Endothelial cell of umbilical vein (primary cell): ENCODE results near the gene NLRC3.

ENCODE experiments used
- CTCF ChIP-seq, 2 donors: IDR thresholded peaks; 1 replicate in 1 of 2; 2 replicates in 1 of 2; pipeline ENCODE4 v1.5.1; 2011; ENCODE audit warnings: low read length in 2 of 2, mild to moderate bottlenecking in 2 of 2, moderate library complexity in 2 of 2, control low read depth in 1 of 2, inconsistent platforms in 1 of 2, low read depth in 1 of 2; ENCODE audit not compliant: insufficient read depth in 1 of 2; ENCODE audit errors: extremely low read depth in 1 of 2
- EZH2 ChIP-seq: IDR thresholded peaks from 2 replicates; pipeline ENCODE4 v1.6.1; 2012; ENCODE audit warnings: borderline replicate concordance, low read depth, mild to moderate bottlenecking, moderate library complexity, low read length, inconsistent platforms; ENCODE audit not compliant: severe bottlenecking
- FOS ChIP-seq: IDR thresholded peaks from 2 replicates; pipeline ENCODE4 v1.6.1; 2011; ENCODE audit warnings: mild to moderate bottlenecking, low read length, moderate library complexity, borderline replicate concordance; ENCODE audit not compliant: insufficient read depth
- GATA2 ChIP-seq: IDR thresholded peaks from 2 replicates; pipeline ENCODE4 v1.7.0; 2011; ENCODE audit warnings: low read depth, mild to moderate bottlenecking, moderate library complexity, mixed read lengths, low read length; ENCODE audit not compliant: insufficient read length, insufficient read depth
- JUN ChIP-seq: IDR thresholded peaks from 2 replicates; pipeline ENCODE4 v1.6.1; 2011; ENCODE audit warnings: borderline replicate concordance, low read depth; ENCODE audit not compliant: insufficient read length, insufficient read depth
- MAX ChIP-seq: IDR thresholded peaks from 2 replicates; pipeline ENCODE4 v1.6.1; 2011; ENCODE audit not compliant: insufficient read depth, insufficient read length
- MYC ChIP-seq: IDR thresholded peaks from one replicate; pipeline ENCODE4 v1.6.1; 2011; ENCODE audit warnings: mild to moderate bottlenecking, low read depth, low read length
- POLR2A ChIP-seq: IDR thresholded peaks from 2 replicates; pipeline ENCODE4 v1.6.1; 2012; ENCODE audit warnings: low read depth, mild to moderate bottlenecking, control low read depth, low read length
- POLR2AphosphoS5 ChIP-seq: IDR thresholded peaks from 2 replicates; pipeline ENCODE4 v1.6.1; 2012; ENCODE audit warnings: low read depth, mild to moderate bottlenecking, control low read depth, low read length, moderate library complexity; ENCODE audit not compliant: insufficient read depth

- no peak for TF ChIP-seq CTCF (IDR thresholded peaks at IDR 0.05; ENCODE audit: extremely low read depth in 1 of 2, insufficient read depth in 1 of 2, low read depth in 1 of 2, low read length in 2 of 2)
- TF ChIP-seq POLR2A, result no peak
- no peak for TF ChIP-seq EZH2
- TF ChIP-seq POLR2AphosphoS5, result no peak
- TF ChIP-seq MYC, result no peak
- TF ChIP-seq MAX, result no peak
- TF ChIP-seq FOS, result no peak
- TF ChIP-seq JUN, result no peak
- no peak for TF ChIP-seq GATA2
Observed at GRCh38 chr16:3494386-3494973, 82.7 kb downstream of the NLRC3 start.
